HEK293 (cell line): ENCODE measurements around the gene RBM19.

ENCODE experiments used
- ZBTB48 ChIP-seq: fragments of 450-650 bp; formaldehyde crosslinking; IDR thresholded peaks from 2 replicates; pipeline ENCODE4 v1.5.1; 2016; ENCODE audit warnings: missing biosample characterization, missing genetic modification characterization
- ZBTB49 ChIP-seq: fragments of 450-650 bp; formaldehyde crosslinking; IDR thresholded peaks from 2 replicates; pipeline ENCODE4 v1.5.1; 2016; ENCODE audit warnings: missing biosample characterization, missing genetic modification characterization, low read depth
- ZNF174 ChIP-seq: fragments of 450-650 bp; formaldehyde crosslinking; IDR thresholded peaks from 2 replicates; pipeline ENCODE4 v1.5.0; 2017; ENCODE audit warnings: missing biosample characterization, mild to moderate bottlenecking, missing genetic modification characterization
- ZNF175 ChIP-seq: fragments of 450-650 bp; formaldehyde crosslinking; IDR thresholded peaks from 2 replicates; pipeline ENCODE4 v1.5.1; 2016; ENCODE audit warnings: missing biosample characterization, missing genetic modification characterization
- TF ChIP-seq, protein P1 (sequence below): fragments of 450-650 bp; formaldehyde crosslinking; IDR thresholded peaks from 2 replicates; pipeline ENCODE4 v1.5.1; 2016; ENCODE audit warnings: missing biosample characterization, missing genetic modification characterization
- TF ChIP-seq, protein P2 (sequence below): fragments of 450-650 bp; formaldehyde crosslinking; IDR thresholded peaks from 2 replicates; pipeline ENCODE4 v1.5.1; 2016; ENCODE audit warnings: missing biosample characterization, missing genetic modification characterization, borderline replicate concordance

DNA sequence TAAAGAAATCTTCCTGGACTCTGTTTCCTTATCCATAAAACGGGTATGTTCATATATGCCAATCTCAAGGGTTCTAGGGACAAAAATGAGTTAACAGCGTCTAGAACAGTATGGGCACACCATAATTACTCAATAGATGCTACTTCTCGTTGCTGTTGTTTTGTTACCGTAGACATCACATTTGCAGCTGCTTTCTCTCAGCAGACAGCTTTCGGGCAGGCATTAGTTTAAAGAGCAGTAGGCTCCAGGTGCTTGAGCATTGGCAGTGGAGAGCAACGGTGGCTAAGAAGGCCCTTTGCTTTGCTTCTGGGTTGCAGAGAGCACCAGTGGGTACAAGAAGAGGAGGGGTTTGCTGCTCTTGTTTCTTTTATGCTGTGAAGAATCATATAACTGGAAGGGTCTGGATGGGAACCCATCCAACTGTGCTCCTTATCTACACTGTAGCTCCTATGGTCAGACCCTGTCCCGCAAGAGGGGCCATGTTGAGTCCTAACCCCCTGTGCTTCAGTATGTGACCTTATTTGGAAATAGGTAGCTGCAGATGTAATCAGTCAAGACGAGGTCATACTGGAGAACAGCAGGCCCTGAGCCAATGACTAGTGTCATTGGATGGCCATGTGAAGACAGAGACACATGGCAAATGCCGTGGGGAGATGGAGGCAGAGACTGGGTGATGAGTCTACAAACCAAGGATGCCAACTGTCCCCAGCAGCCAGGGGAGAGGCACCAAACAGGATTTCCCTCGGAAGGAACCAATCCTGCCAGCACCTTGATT lies 120.0 kb downstream of the RBM19 start:
- TF ChIP-seq, protein P1, sequence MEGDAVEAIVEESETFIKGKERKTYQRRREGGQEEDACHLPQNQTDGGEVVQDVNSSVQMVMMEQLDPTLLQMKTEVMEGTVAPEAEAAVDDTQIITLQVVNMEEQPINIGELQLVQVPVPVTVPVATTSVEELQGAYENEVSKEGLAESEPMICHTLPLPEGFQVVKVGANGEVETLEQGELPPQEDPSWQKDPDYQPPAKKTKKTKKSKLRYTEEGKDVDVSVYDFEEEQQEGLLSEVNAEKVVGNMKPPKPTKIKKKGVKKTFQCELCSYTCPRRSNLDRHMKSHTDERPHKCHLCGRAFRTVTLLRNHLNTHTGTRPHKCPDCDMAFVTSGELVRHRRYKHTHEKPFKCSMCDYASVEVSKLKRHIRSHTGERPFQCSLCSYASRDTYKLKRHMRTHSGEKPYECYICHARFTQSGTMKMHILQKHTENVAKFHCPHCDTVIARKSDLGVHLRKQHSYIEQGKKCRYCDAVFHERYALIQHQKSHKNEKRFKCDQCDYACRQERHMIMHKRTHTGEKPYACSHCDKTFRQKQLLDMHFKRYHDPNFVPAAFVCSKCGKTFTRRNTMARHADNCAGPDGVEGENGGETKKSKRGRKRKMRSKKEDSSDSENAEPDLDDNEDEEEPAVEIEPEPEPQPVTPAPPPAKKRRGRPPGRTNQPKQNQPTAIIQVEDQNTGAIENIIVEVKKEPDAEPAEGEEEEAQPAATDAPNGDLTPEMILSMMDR, result no peak
- TF ChIP-seq, protein P2, sequence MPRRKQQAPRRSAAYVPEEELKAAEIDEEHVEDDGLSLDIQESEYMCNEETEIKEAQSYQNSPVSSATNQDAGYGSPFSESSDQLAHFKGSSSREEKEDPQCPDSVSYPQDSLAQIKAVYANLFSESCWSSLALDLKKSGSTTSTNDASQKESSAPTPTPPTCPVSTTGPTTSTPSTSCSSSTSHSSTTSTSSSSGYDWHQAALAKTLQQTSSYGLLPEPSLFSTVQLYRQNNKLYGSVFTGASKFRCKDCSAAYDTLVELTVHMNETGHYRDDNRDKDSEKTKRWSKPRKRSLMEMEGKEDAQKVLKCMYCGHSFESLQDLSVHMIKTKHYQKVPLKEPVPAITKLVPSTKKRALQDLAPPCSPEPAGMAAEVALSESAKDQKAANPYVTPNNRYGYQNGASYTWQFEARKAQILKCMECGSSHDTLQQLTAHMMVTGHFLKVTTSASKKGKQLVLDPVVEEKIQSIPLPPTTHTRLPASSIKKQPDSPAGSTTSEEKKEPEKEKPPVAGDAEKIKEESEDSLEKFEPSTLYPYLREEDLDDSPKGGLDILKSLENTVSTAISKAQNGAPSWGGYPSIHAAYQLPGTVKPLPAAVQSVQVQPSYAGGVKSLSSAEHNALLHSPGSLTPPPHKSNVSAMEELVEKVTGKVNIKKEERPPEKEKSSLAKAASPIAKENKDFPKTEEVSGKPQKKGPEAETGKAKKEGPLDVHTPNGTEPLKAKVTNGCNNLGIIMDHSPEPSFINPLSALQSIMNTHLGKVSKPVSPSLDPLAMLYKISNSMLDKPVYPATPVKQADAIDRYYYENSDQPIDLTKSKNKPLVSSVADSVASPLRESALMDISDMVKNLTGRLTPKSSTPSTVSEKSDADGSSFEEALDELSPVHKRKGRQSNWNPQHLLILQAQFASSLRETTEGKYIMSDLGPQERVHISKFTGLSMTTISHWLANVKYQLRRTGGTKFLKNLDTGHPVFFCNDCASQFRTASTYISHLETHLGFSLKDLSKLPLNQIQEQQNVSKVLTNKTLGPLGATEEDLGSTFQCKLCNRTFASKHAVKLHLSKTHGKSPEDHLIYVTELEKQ (tag by site-specific recombination), result no peak
- no peak for TF ChIP-seq ZBTB48 (tag by site-specific recombination)
- no peak for TF ChIP-seq ZNF175
- no peak for TF ChIP-seq ZNF174 (tag by site-specific recombination)
- no peak for TF ChIP-seq ZBTB49 (tag by site-specific recombination)
